K562 (cell line): ENCODE results near the gene TLR2. TPM values are rescaled to one million over a fixed set of nuclear protein-coding genes. Genes with fewer than 3 reads are reported as not detected.

ENCODE experiments used
- ATAC-seq: fragments of 200-7000 bp; cut with Tn5 transposase; 3 replicates; pipeline ENCODE4 v1.9.1; 2020; ENCODE audit warnings: moderate library complexity
- BruUV-seq: library from RNA; stranded (reverse); fragments of 400-500 nt; replicated peaks from 2 replicates; lab custom pipeline; 2021; lab: Mats Ljungman, UMichigan
- CTCF ChIA-PET: fragments of 300-600 bp; formaldehyde crosslinking; extraction: SDS; loops from one replicate; lab custom pipeline; 2021; ENCODE audit warnings: low intra/inter-chr PET ratio; lab: Yijun Ruan, JAX
- POLR2A ChIA-PET: fragments of 300-600, 350-650 bp; sonication (Branson Sonifier 250); formaldehyde crosslinking; extraction: SDS; loops from one replicate; lab custom pipeline; 2021; ENCODE audit warnings: antibody characterized with exemption, inconsistent platforms; lab: Yijun Ruan, JAX
- DNase-seq, 4 experiments: peaks; one replicate each; pipeline versions ENCODE4 v3.0.0 to v3.0.0-alpha.2; 2011 to 2018; ENCODE audit warnings: low spot score in 3 of 4, mixed read lengths in 3 of 4; ENCODE audit errors: extremely low read depth in 1 of 4
- FAIRE-seq: peaks from 2 replicates; lab custom pipeline; 2011; peaks lifted over from hg19 to GRCh38; lab: Jason Lieb, UNC
- H2AFZ ChIP-seq: 2 replicates; pipeline ENCODE4 v1.6.0; 2011; ENCODE audit warnings: low read depth, low read length, control low read depth, inconsistent platforms
- H3K27ac ChIP-seq: fragments of 200-600 bp; 3 replicates; pipeline ENCODE4 v1.8.0; 2011; ENCODE audit warnings: low read depth, mild to moderate bottlenecking, control low read depth, inconsistent platforms, low read length, moderate library complexity, mixed read lengths; ENCODE audit errors: extremely low read depth
- H3K27me3 ChIP-seq, 2 experiments: fragments of 300-600 bp in 1 of 2; 2 replicates in 1 of 2; 3 replicates in 1 of 2; pipeline versions ENCODE4 v1.6.0 to v1.8.0; 2011; ENCODE audit warnings: inconsistent platforms in 2 of 2, low read length in 2 of 2, mild to moderate bottlenecking in 1 of 2, mixed read lengths in 1 of 2, moderate library complexity in 1 of 2; ENCODE audit not compliant: control insufficient read depth in 2 of 2, insufficient read depth in 2 of 2
- H3K36me3 ChIP-seq: fragments of 300-600 bp; 3 replicates; pipeline ENCODE4 v1.8.0; 2011; ENCODE audit warnings: mild to moderate bottlenecking, low read length, inconsistent platforms; ENCODE audit not compliant: control insufficient read depth, insufficient read depth
- H3K4me1 ChIP-seq, 2 experiments: fragments of 200-600 bp in 1 of 2; replicated peaks in 1 of 2; 2 replicates in 1 of 2; 3 replicates in 1 of 2; pipeline versions ENCODE4 v1.5.1 to v1.8.0; 2011; ENCODE audit warnings: inconsistent platforms in 2 of 2, low read length in 2 of 2, mild to moderate bottlenecking in 1 of 2, mixed read lengths in 1 of 2, moderate library complexity in 1 of 2; ENCODE audit not compliant: control insufficient read depth in 2 of 2, insufficient read depth in 2 of 2
- H3K4me2 ChIP-seq: 2 replicates; pipeline ENCODE4 v1.6.1; 2011; ENCODE audit warnings: low read length, control low read depth, inconsistent platforms, mixed read lengths; ENCODE audit not compliant: insufficient read depth
- H3K4me3 ChIP-seq: fragments of 200-600 bp; sonication (generic), shearing (Covaris generic); 2 replicates; pipeline ENCODE4 v1.5.1; 2016; ENCODE audit warnings: control low read depth, inconsistent platforms
- H3K79me2 ChIP-seq: fragments of 200-600 bp; 3 replicates; pipeline ENCODE4 v1.8.0; 2011; ENCODE audit warnings: low read length, inconsistent platforms; ENCODE audit not compliant: control insufficient read depth, insufficient read depth
- H3K9ac ChIP-seq, 2 experiments: 2 replicates each; pipeline versions ENCODE4 v1.6.0 to v1.6.1; 2011; ENCODE audit warnings: low read depth in 2 of 2, low read length in 2 of 2, control low read depth in 1 of 2, inconsistent platforms in 1 of 2, mild to moderate bottlenecking in 1 of 2, mixed read lengths in 1 of 2; ENCODE audit not compliant: insufficient read depth in 1 of 2
- H3K9me1 ChIP-seq: one replicate; pipeline ENCODE4 v1.6.0; 2011; ENCODE audit warnings: inconsistent platforms, mild to moderate bottlenecking, low read length, moderate library complexity; ENCODE audit not compliant: control insufficient read depth, insufficient read depth
- H3K9me3 ChIP-seq: replicated peaks from 2 replicates; pipeline ENCODE4 v1.5.1; 2011; ENCODE audit warnings: low read depth, low read length, inconsistent platforms; ENCODE audit not compliant: control insufficient read depth, insufficient read depth
- H4K20me1 ChIP-seq: replicated peaks from 2 replicates; pipeline ENCODE4 v1.6.1; 2011; ENCODE audit warnings: low read length, inconsistent platforms, mixed read lengths; ENCODE audit not compliant: control insufficient read depth, insufficient read depth
- ADNP ChIP-seq: fragments of 200-800 bp; sonication (Bioruptor generic); IDR thresholded peaks from 2 replicates; pipeline ENCODE4 v1.6.1; 2016; ENCODE audit warnings: missing genetic modification characterization, missing compliant biosample characterization
- ARID2 ChIP-seq: fragments of 450-650 bp; IDR thresholded peaks from 2 replicates; pipeline ENCODE4 v1.6.1; 2017; ENCODE audit warnings: antibody characterized with exemption, mild to moderate bottlenecking
- FOXK1 ChIP-seq: sonication (generic); formaldehyde crosslinking; IDR thresholded peaks from 2 replicates; pipeline ENCODE4 v1.8.0; 2022; ENCODE audit warnings: missing genetic modification reagents, mild to moderate bottlenecking, borderline replicate concordance
- HLTF ChIP-seq: fragments of 450-650 bp; IDR thresholded peaks from 2 replicates; pipeline ENCODE4 v1.6.1; 2016
- HMGN3 ChIP-seq: IDR thresholded peaks from 2 replicates; pipeline ENCODE4 v1.6.1; 2011; ENCODE audit warnings: borderline replicate concordance, low read depth, mild to moderate bottlenecking, mixed read lengths, low read length; ENCODE audit not compliant: insufficient read length; ENCODE audit errors: extremely low read depth
- HNRNPL ChIP-seq: fragments of 200-400 bp; formaldehyde crosslinking; IDR thresholded peaks from 2 replicates; pipeline ENCODE4 v1.6.1; 2017; ENCODE audit warnings: low read depth, mild to moderate bottlenecking, low read length
- NR2C1 ChIP-seq, 2 experiments: fragments of 450-650 bp; IDR thresholded peaks; 2 replicates each; pipeline ENCODE4 v1.6.1; 2017; ENCODE audit warnings: mild to moderate bottlenecking in 2 of 2, antibody characterized with exemption in 1 of 2, inconsistent platforms in 1 of 2, missing compliant biosample characterization in 1 of 2, missing genetic modification characterization in 1 of 2
- NRF1 ChIP-seq, 2 experiments: fragments of 450-650 bp; IDR thresholded peaks in 1 of 2; conservative IDR thresholded peaks in 1 of 2; 2 replicates each; pipeline ENCODE4 v1.6.1; 2014; ENCODE audit warnings: mild to moderate bottlenecking in 2 of 2
- RAD51 ChIP-seq: fragments of 450-650 bp; IDR thresholded peaks from 2 replicates; pipeline ENCODE4 v1.7.1; 2016; ENCODE audit warnings: low read depth, mild to moderate bottlenecking, borderline replicate concordance
- SNAPC5 ChIP-seq: fragments of 250-450 bp; sonication (Bioruptor Pico); IDR thresholded peaks from 2 replicates; pipeline ENCODE4 v1.8.0; 2021; ENCODE audit warnings: moderate library complexity, mild to moderate bottlenecking, inconsistent platforms
- SREBF2 ChIP-seq: sonication (generic); formaldehyde crosslinking; IDR thresholded peaks from 2 replicates; pipeline ENCODE4 v1.4.0; 2020; ENCODE audit warnings: mild to moderate bottlenecking, missing genetic modification reagents
- SRSF1 ChIP-seq: fragments of 200-400 bp; formaldehyde crosslinking; IDR thresholded peaks from 2 replicates; pipeline ENCODE4 v1.6.1; 2017; ENCODE audit warnings: mild to moderate bottlenecking, low read depth, low read length, moderate library complexity
- TAF7 ChIP-seq: fragments of 450-650 bp; IDR thresholded peaks from 2 replicates; pipeline ENCODE4 v1.6.1; 2016; ENCODE audit warnings: missing genetic modification characterization, missing compliant biosample characterization
- TEAD2 ChIP-seq: fragments of 450-650 bp; IDR thresholded peaks from 2 replicates; pipeline ENCODE4 v1.6.1; 2016; ENCODE audit warnings: missing genetic modification characterization, control low read depth, missing compliant biosample characterization
- ZFP36 ChIP-seq: fragments of 150-350 bp; IDR thresholded peaks from 2 replicates; pipeline ENCODE4 v1.6.1; 2018; ENCODE audit warnings: low read length, low read depth; ENCODE audit not compliant: partially characterized antibody
- ZKSCAN3 ChIP-seq: fragments of 250-450 bp; sonication (Bioruptor Pico); IDR thresholded peaks from 2 replicates; pipeline ENCODE4 v1.4.0; 2020
- ZNF24 ChIP-seq: fragments of 450-650 bp; IDR thresholded peaks from 2 replicates; pipeline ENCODE4 v1.6.1; 2016
- ZNF316 ChIP-seq: fragments of 450-650 bp; IDR thresholded peaks from 2 replicates; pipeline ENCODE4 v1.6.1; 2016
- ZNF764 ChIP-seq: fragments of 250-450 bp; sonication (Bioruptor Pico); IDR thresholded peaks from 2 replicates; pipeline ENCODE4 v1.4.0; 2020; ENCODE audit warnings: low read depth, mild to moderate bottlenecking, moderate library complexity
- ZNF785 ChIP-seq: fragments of 250-450 bp; sonication (Bioruptor Pico); IDR thresholded peaks from 2 replicates; pipeline ENCODE4 v1.4.0; 2020; ENCODE audit warnings: mild to moderate bottlenecking
- ZSCAN29 ChIP-seq: fragments of 450-650 bp; IDR thresholded peaks from 2 replicates; pipeline ENCODE4 v1.6.1; 2017
- WGBS: fragments of 100-300 bp; shearing (Covaris generic); methylation state at CpG from one replicate; pipeline ENCODE4 v1.1.6; 2016; ENCODE audit warnings: low coverage, mixed read lengths; ENCODE audit not compliant: insufficient coverage; ENCODE audit errors: missing lambda C conversion rate; 5-methylcytosine and 5-hydroxymethylcytosine counted together
- in situ Hi-C: fragments of 300-500 bp; cut with MboI; formaldehyde crosslinking; loops from 4 replicates; pipeline ENCODE4 v1.15.0; 2018; ENCODE audit warnings: inconsistent platforms, mixed read lengths
- intact Hi-C: fragments of 100-400 bp; cut with micrococcal nuclease; formaldehyde crosslinking; loops from 2 replicates; pipeline ENCODE4 v1.14.2; 2022
- polyA plus RNA-seq, 8 experiments: library from polyadenylated mRNA; depleted of rRNA in 4 of 8; stranded (reverse) in 5 of 8; unstranded in 3 of 8; fragments of >200 nt; fragmentation: Nextera tagmentation in 2 of 8; fragmentation: Illumina TruSeq in 1 of 8; extraction: Ambion mirVana in 2 of 8; extraction: Trizol in 1 of 8; gene quantifications; 2 replicates each; pipeline versions ENCODE4 v1.2.1 to v1.2.3, GENCODE V29; 2011 to 2014; ENCODE audit warnings: inconsistent platforms in 1 of 8, missing spikeins in 1 of 8
- total RNA-seq, 7 experiments: library from RNA; depleted of rRNA in 6 of 7; stranded (reverse); fragments of >200 nt in 6 of 7; fragmentation: Illumina TruSeq in 2 of 7; extraction: Trizol in 2 of 7; gene quantifications; 2 replicates each; pipeline versions ENCODE4 v1.2.1 to v1.2.3, GENCODE V29; 2011 to 2021; ENCODE audit warnings: low replicate concordance in 1 of 7

Gene TLR2
- total and polyA plus RNA-seq, 9 of the 15 experiments (the other 6 are each of a cell fraction or from before 2014, with no cell fraction given): 0.09 to 0.11 TPM; not detected in 7

- TF ChIP-seq SREBF2 (CRISPR knock-in tag) (no peak), SNAPC5 (CRISPR knock-in tag) (no peak)
Observed at GRCh38 chr4:153651116-153651515, 33.0 kb upstream of the TLR2 start (continued).

GRCh38 chr4:153651587-153651986 is 32.5 kb upstream of the TLR2 start:
- CTCF ChIA-PET: no interaction called here
- peaks cover 4 to 18% of the 10 kb centered on the region in 2 experiments; a peak in 3 of 5 replicates for H3K27me3 ChIP-seq
- in situ Hi-C loops (no loop called here), intact Hi-C loops (no loop called here)
- no peaks in the 10 kb centered on the region for H3K9me3 ChIP-seq
- H2AFZ ChIP-seq: peak overlapping the region; percentile 18; the same call in 1 of the 2 replicates
- no peaks in the 10 kb centered on the region; a peak in 1 of 5 replicates for H3K4me1 ChIP-seq
- H3K79me2 ChIP-seq: no peaks in the 10 kb centered on the region
- DNase-seq: no peak
- TF ChIP-seq HLTF: no peak
- no peak for TF ChIP-seq TEAD2 (tag)
- TF ChIP-seq NR2C1 (IDR thresholded peaks at IDR 0.05): no peak
- TF ChIP-seq NR2C1 (tag; IDR thresholded peaks at IDR 0.05): no peak
- TF ChIP-seq ZKSCAN3 (CRISPR knock-in tag): no peak
- TF ChIP-seq HNRNPL: no peak
- TF ChIP-seq ADNP (tag): no peak
- TF ChIP-seq ZSCAN29: no peak
- no peak for TF ChIP-seq ARID2
- TF ChIP-seq ZNF764: no peak
- no peak for TF ChIP-seq HMGN3
- no peak for TF ChIP-seq SRSF1
- TF ChIP-seq ZNF24: no peak
- TF ChIP-seq NRF1 (conservative IDR thresholded peaks at IDR 0.05 in 1 of 2, IDR thresholded peaks at IDR 0.05 in 1 of 2): no peak
- TF ChIP-seq ZFP36: no peak
- TF ChIP-seq TAF7 (tag): no peak
- no peak for TF ChIP-seq ZNF785 (CRISPR knock-in tag)
- no peak for TF ChIP-seq FOXK1 (CRISPR knock-in tag)
- no peak for TF ChIP-seq RAD51
- TF ChIP-seq ZNF316: no peak
- no peak overlapping the region for H3K27ac ChIP-seq
- no peak for FAIRE-seq
- 0 out of 2 replicates have a peak overlapping the region, but pooled peaks have one; percentile 1 for H3K4me2 ChIP-seq
- no peaks in the 10 kb centered on the region for H3K36me3 ChIP-seq
- no peak overlapping the region for H3K9ac ChIP-seq
- ATAC-seq: no peak; the same call in 2 of the 3 replicates
- BruUV-seq: no TSS peak
- H4K20me1 ChIP-seq: no peaks in the 10 kb centered on the region
- WGBS: 15% methylated on average over 5 of the region's 5 CpGs
- H3K4me3 ChIP-seq: no peak overlapping the region
- no peaks in the 10 kb centered on the region for H3K9me1 ChIP-seq
- POLR2A ChIA-PET: interaction anchor here (0.6 kb wide), 1 partner anchor 164 kb away, joined by 3 read pairs; no protein-coding TSS in a partner anchor
